ENCODE measurements around the gene ABHD17A. TPM values are rescaled to one million over a fixed set of nuclear protein-coding genes. Genes with fewer than 3 reads are reported as not detected.
"Not testable (repeated sequence)": the region's sequence is repeated elsewhere in the genome, so short reads cannot be mapped to it uniquely, and the experiment has no call there.

Gene ABHD17A
- polyA plus RNA-seq = 27.2 to 67.3 TPM (median 31.0 TPM) in 3 replicates
- 9.2 TPM for polyA plus RNA-seq (2011; ENCODE audit: low read depth)
- polyA plus RNA-seq (2011; cell fraction: cytosol; rRNA removed) = 20.8 and 62.5 TPM in 2 replicates
- 29.9 and 47.5 TPM in 2 replicates for polyA plus RNA-seq (2011; cell fraction: nucleus; rRNA removed)
- 20.6 and 43.3 TPM in 2 replicates for polyA plus RNA-seq (2012; ENCODE audit: low replicate concordance)
- 13.2 to 23.4 TPM (median 20.6 TPM) in 3 replicates for polyA minus RNA-seq
- polyA minus RNA-seq (2011; cell fraction: cytosol; rRNA and poly(A)+ RNA removed) = 122 TPM
- 13.3 and 22.2 TPM in 2 replicates for polyA minus RNA-seq (2011; cell fraction: nucleus; rRNA and poly(A)+ RNA removed)

- Histone ChIP-seq H3K27ac (ENCODE audit: control insufficient read depth, insufficient read depth, low read length) (peak within 1 kb of the TSS; percentile 64), H2AFZ (ENCODE audit: control insufficient read depth, low read length) (peak within 1 kb of the TSS; percentile 37), H3K4me1 (ENCODE audit: control insufficient read depth, extremely low read depth, insufficient read depth, low read length) (peaks cover 24% of the 10 kb centered on the region), H3K79me2 (ENCODE audit: control insufficient read depth, insufficient read depth, low read length) (peaks cover 40% of the 10 kb centered on the region), H3K9ac (ENCODE audit: control insufficient read depth, extremely low read depth, insufficient read depth, low read length) (peak within 1 kb of the TSS; percentile 84), H3K4me3 (ENCODE audit: control insufficient read depth in 2 of 3, extremely low read depth in 1 of 3, insufficient read depth in 2 of 3, low read depth in 1 of 3, low read length in 3 of 3) (peak within 1 kb of the TSS; percentile 68 to 80 (median 80)), H3K4me2 (ENCODE audit: control insufficient read depth, extremely low read depth, insufficient read depth, low read depth, low read length) (peak within 1 kb of the TSS; percentile 96), H4K20me1 (ENCODE audit: control insufficient read depth, extremely low read depth, insufficient read depth, low read length) (peaks cover 20% of the 10 kb centered on the region)
- H3K9me3 ChIP-seq (ENCODE audit: control insufficient read depth, low read depth, low read length); H3K9me1 ChIP-seq (ENCODE audit: control insufficient read depth, extremely low read depth, insufficient read depth, low read length); dilution Hi-C loops (cut with MboI; ENCODE audit: extremely low pct_ligation_motif_present, low sequenced_read_pairs); H3K36me3 ChIP-seq (ENCODE audit: control insufficient read depth in 2 of 2, extremely low read depth in 1 of 2, insufficient read depth in 2 of 2, low read length in 2 of 2); DNase-seq (ENCODE audit: low read depth, low spot score); H3K27me3 ChIP-seq (ENCODE audit: control insufficient read depth, extremely low read depth, insufficient read depth, low read length): not testable (repeated sequence)
- peak; percentile 61 for FAIRE-seq
Measured at GRCh38 chr19:1885398-1886119, at the start of gene ABHD17A. Gene ABHD17A (minus strand): TSS chr19:1885496. CDS start chr19:1881566, 3,930 bp downstream.

GRCh38 chr19:1933942-1934341, 48.6 kb upstream of the ABHD17A start:
- no peak overlapping the region for H2AFZ ChIP-seq (ENCODE audit: control insufficient read depth, low read length)
- H3K9me3 ChIP-seq (ENCODE audit: control insufficient read depth, low read depth, low read length) = peaks cover 4% of the 10 kb centered on the region
- no peaks in the 10 kb centered on the region for H3K9me1 ChIP-seq (ENCODE audit: control insufficient read depth, extremely low read depth, insufficient read depth, low read length)
- H3K4me1 ChIP-seq (ENCODE audit: control insufficient read depth, extremely low read depth, insufficient read depth, low read length) = peaks cover 4% of the 10 kb centered on the region
- FAIRE-seq = no peak
- H4K20me1 ChIP-seq (ENCODE audit: control insufficient read depth, extremely low read depth, insufficient read depth, low read length) = no peaks in the 10 kb centered on the region
- H3K27me3 ChIP-seq (ENCODE audit: control insufficient read depth, extremely low read depth, insufficient read depth, low read length) = no peaks in the 10 kb centered on the region
- no peak overlapping the region for H3K4me3 ChIP-seq (ENCODE audit: control insufficient read depth in 2 of 3, extremely low read depth in 1 of 3, insufficient read depth in 2 of 3, low read depth in 1 of 3, low read length in 3 of 3)
- H3K9ac ChIP-seq (ENCODE audit: control insufficient read depth, extremely low read depth, insufficient read depth, low read length) = no peak overlapping the region
- H3K79me2 ChIP-seq (ENCODE audit: control insufficient read depth, insufficient read depth, low read length) = no peaks in the 10 kb centered on the region
- TF ChIP-seq CTCF (optimal IDR thresholded peaks at IDR 0.05 in 1 of 3, IDR thresholded peaks at IDR 0.05 in 1 of 3, conservative IDR thresholded peaks at IDR 0.05 in 1 of 3; ENCODE audit: extremely low read depth in 1 of 3, insufficient read depth in 2 of 3, low read length in 3 of 3) = no peak
- no peak overlapping the region for H3K4me2 ChIP-seq (ENCODE audit: control insufficient read depth, extremely low read depth, insufficient read depth, low read depth, low read length)
- H3K27ac ChIP-seq (ENCODE audit: control insufficient read depth, insufficient read depth, low read length) = no peak overlapping the region
- DNase-seq (ENCODE audit: low read depth, low spot score) = no peak
- no peaks in the 10 kb centered on the region for H3K36me3 ChIP-seq (ENCODE audit: control insufficient read depth in 2 of 2, extremely low read depth in 1 of 2, insufficient read depth in 2 of 2, low read length in 2 of 2)
- dilution Hi-C loops (cut with MboI; ENCODE audit: extremely low pct_ligation_motif_present, low sequenced_read_pairs) = no loop called here
